ENCODE measurements around the gene FCN2.
"Not testable (repeated sequence)": the region's sequence is repeated elsewhere in the genome, so short reads cannot be mapped to it uniquely, and the experiment has no call there.

FCN2 gene

GRCh38 chr9:134855900-134856377 lies 24.7 kb upstream of the FCN2 start:
- Histone ChIP-seq H3K4ac (ENCODE audit: low read depth, low read length) (no peak overlapping the region), H2BK12ac (ENCODE audit: low read length) (no peak overlapping the region), H3K79me2 (ENCODE audit: control insufficient read depth, insufficient read depth, low read length, poor library complexity) (no peaks in the 10 kb centered on the region), H3K27me3 (ENCODE audit: insufficient read depth, low read length) (no peaks in the 10 kb centered on the region), H4K8ac (ENCODE audit: low read depth, low read length) (no peak overlapping the region), H2AK5ac (ENCODE audit: low read length) (no peak overlapping the region), H2AFZ (ENCODE audit: insufficient read depth, low read length, poor library complexity) (no peak overlapping the region), H3K9me3 (ENCODE audit: insufficient read depth, low read depth, low read length) (peaks cover 34% of the 10 kb centered on the region), H3K4me3 (ENCODE audit: low read depth, low read length) (no peak overlapping the region), H4K12ac (ENCODE audit: low read depth, low read length) (no peak overlapping the region), H4K91ac (ENCODE audit: low read depth, low read length) (no peak overlapping the region), H2BK5ac (ENCODE audit: low read depth, low read length, poor library complexity) (no peak overlapping the region), H3K9ac (ENCODE audit: low read length) (no peak overlapping the region), H2BK120ac (ENCODE audit: insufficient read depth, low read length, poor library complexity) (no peak overlapping the region), H3K27ac (ENCODE audit: low read depth, low read length) (no peak overlapping the region), H3K4me1 (ENCODE audit: control insufficient read depth in 1 of 2, insufficient read depth in 2 of 2, low read length in 2 of 2) (no peaks in the 10 kb centered on the region), H3K36me3 (ENCODE audit: control insufficient read depth in 1 of 2, insufficient read depth in 2 of 2, low read length in 2 of 2) (no peaks in the 10 kb centered on the region), H3K4me2 (ENCODE audit: low read length) (no peak overlapping the region), H3K18ac (ENCODE audit: low read length) (no peak overlapping the region), H3K14ac (ENCODE audit: low read length) (no peak overlapping the region), H3K23ac (ENCODE audit: low read length) (no peak overlapping the region), H3K79me1 (ENCODE audit: low read length) (no peaks in the 10 kb centered on the region)
- WGBS (ENCODE audit: extremely low coverage, insufficient coverage, insufficient read length) = no CpG with 5 or more reads among the region's 9 CpGs
- no peak for DNase-seq

- H2BK120ac ChIP-seq (ENCODE audit: insufficient read depth, low read length, poor library complexity); H4K91ac ChIP-seq (ENCODE audit: low read depth, low read length); H3K4me2 ChIP-seq (ENCODE audit: low read length); H3K14ac ChIP-seq (ENCODE audit: low read length); H3K27ac ChIP-seq (ENCODE audit: low read depth, low read length); H3K4me1 ChIP-seq (ENCODE audit: control insufficient read depth in 1 of 2, insufficient read depth in 2 of 2, low read length in 2 of 2); H4K12ac ChIP-seq (ENCODE audit: low read depth, low read length); H3K36me3 ChIP-seq (ENCODE audit: control insufficient read depth in 1 of 2, insufficient read depth in 2 of 2, low read length in 2 of 2); H4K8ac ChIP-seq (ENCODE audit: low read depth, low read length); H2AFZ ChIP-seq (ENCODE audit: insufficient read depth, low read length, poor library complexity); H3K9ac ChIP-seq (ENCODE audit: low read length); H2BK12ac ChIP-seq (ENCODE audit: low read length); H3K27me3 ChIP-seq (ENCODE audit: insufficient read depth, low read length); H3K18ac ChIP-seq (ENCODE audit: low read length); H3K79me2 ChIP-seq (ENCODE audit: control insufficient read depth, insufficient read depth, low read length, poor library complexity); DNase-seq; H3K4me3 ChIP-seq (ENCODE audit: low read depth, low read length); H2BK5ac ChIP-seq (ENCODE audit: low read depth, low read length, poor library complexity); H3K23ac ChIP-seq (ENCODE audit: low read length); H3K4ac ChIP-seq (ENCODE audit: low read depth, low read length); H2AK5ac ChIP-seq (ENCODE audit: low read length); H3K79me1 ChIP-seq (ENCODE audit: low read length): not testable (repeated sequence)
- no CpG with 5 or more reads among the region's 2 CpGs for WGBS (ENCODE audit: extremely low coverage, insufficient coverage, insufficient read length)
- H3K9me3 ChIP-seq (ENCODE audit: insufficient read depth, low read depth, low read length) = peaks cover 25% of the 10 kb centered on the region
Observed at GRCh38 chr9:134857451-134857850, 23.2 kb upstream of the FCN2 start.

GRCh38 chr9:134858051-134858841 lies 22.4 kb upstream of the FCN2 start:
- no peak overlapping the region for H2BK5ac ChIP-seq (ENCODE audit: low read depth, low read length, poor library complexity)
- no peak overlapping the region for H3K18ac ChIP-seq (ENCODE audit: low read length)
- H3K79me1 ChIP-seq (ENCODE audit: low read length) = no peaks in the 10 kb centered on the region
- no peak overlapping the region for H2AFZ ChIP-seq (ENCODE audit: insufficient read depth, low read length, poor library complexity)
- H2BK120ac ChIP-seq (ENCODE audit: insufficient read depth, low read length, poor library complexity) = no peak overlapping the region
- H3K4ac ChIP-seq (ENCODE audit: low read depth, low read length) = no peak overlapping the region
- no peak overlapping the region for H2AK5ac ChIP-seq (ENCODE audit: low read length)
- no peak overlapping the region for H3K9ac ChIP-seq (ENCODE audit: low read length)
- H3K27me3 ChIP-seq (ENCODE audit: insufficient read depth, low read length) = no peaks in the 10 kb centered on the region
- no peak overlapping the region for H4K12ac ChIP-seq (ENCODE audit: low read depth, low read length)
- H3K4me1 ChIP-seq (ENCODE audit: control insufficient read depth in 1 of 2, insufficient read depth in 2 of 2, low read length in 2 of 2) = no peaks in the 10 kb centered on the region
- DNase-seq = no peak
- H3K79me2 ChIP-seq (ENCODE audit: control insufficient read depth, insufficient read depth, low read length, poor library complexity) = no peaks in the 10 kb centered on the region
- H3K27ac ChIP-seq (ENCODE audit: low read depth, low read length) = no peak overlapping the region
- no CpG with 5 or more reads among the region's 11 CpGs for WGBS (ENCODE audit: extremely low coverage, insufficient coverage, insufficient read length)
- no peak overlapping the region for H4K91ac ChIP-seq (ENCODE audit: low read depth, low read length)
- no peak overlapping the region for H3K23ac ChIP-seq (ENCODE audit: low read length)
- no peak overlapping the region for H4K8ac ChIP-seq (ENCODE audit: low read depth, low read length)
- H3K9me3 ChIP-seq (ENCODE audit: insufficient read depth, low read depth, low read length) = peaks cover 23% of the 10 kb centered on the region
- no peak overlapping the region for H3K4me3 ChIP-seq (ENCODE audit: low read depth, low read length)
- H3K4me2 ChIP-seq (ENCODE audit: low read length) = no peak overlapping the region
- no peak overlapping the region for H3K14ac ChIP-seq (ENCODE audit: low read length)
- H3K36me3 ChIP-seq (ENCODE audit: control insufficient read depth in 1 of 2, insufficient read depth in 2 of 2, low read length in 2 of 2) = no peaks in the 10 kb centered on the region
- no peak overlapping the region for H2BK12ac ChIP-seq (ENCODE audit: low read length)

- WGBS (ENCODE audit: extremely low coverage, insufficient coverage, insufficient read length) = no CpG with 5 or more reads among the region's 13 CpGs
- Histone ChIP-seq H3K4me3 (ENCODE audit: low read depth, low read length) (no peak overlapping the region), H3K9me3 (ENCODE audit: insufficient read depth, low read depth, low read length) (peaks cover 12% of the 10 kb centered on the region), H3K27me3 (ENCODE audit: insufficient read depth, low read length) (no peaks in the 10 kb centered on the region), H3K79me1 (ENCODE audit: low read length) (no peaks in the 10 kb centered on the region), H3K18ac (ENCODE audit: low read length) (no peak overlapping the region), H3K79me2 (ENCODE audit: control insufficient read depth, insufficient read depth, low read length, poor library complexity) (no peaks in the 10 kb centered on the region), H2BK12ac (ENCODE audit: low read length) (no peak overlapping the region), H3K4ac (ENCODE audit: low read depth, low read length) (no peak overlapping the region), H2BK120ac (ENCODE audit: insufficient read depth, low read length, poor library complexity) (no peak overlapping the region), H3K4me1 (ENCODE audit: control insufficient read depth in 1 of 2, insufficient read depth in 2 of 2, low read length in 2 of 2) (no peaks in the 10 kb centered on the region), H3K14ac (ENCODE audit: low read length) (no peak overlapping the region), H2AK5ac (ENCODE audit: low read length) (no peak overlapping the region), H3K23ac (ENCODE audit: low read length) (no peak overlapping the region), H3K27ac (ENCODE audit: low read depth, low read length) (no peak overlapping the region), H4K91ac (ENCODE audit: low read depth, low read length) (no peak overlapping the region), H2AFZ (ENCODE audit: insufficient read depth, low read length, poor library complexity) (no peak overlapping the region), H4K8ac (ENCODE audit: low read depth, low read length) (no peak overlapping the region), H3K4me2 (ENCODE audit: low read length) (no peak overlapping the region), H4K12ac (ENCODE audit: low read depth, low read length) (no peak overlapping the region), H3K36me3 (ENCODE audit: control insufficient read depth in 1 of 2, insufficient read depth in 2 of 2, low read length in 2 of 2) (no peaks in the 10 kb centered on the region), H2BK5ac (ENCODE audit: low read depth, low read length, poor library complexity) (no peak overlapping the region), H3K9ac (ENCODE audit: low read length) (no peak overlapping the region)
- no peak for DNase-seq
Observed at GRCh38 chr9:134860510-134860909, 20.1 kb upstream of the FCN2 start.
